ENCODE data around the gene HPS1.

Gene HPS1

GRCh38 chr10:98368644-98369043 is 78.1 kb downstream of the HPS1 start:
- Histone ChIP-seq H3K36me3 (ENCODE audit: control insufficient read depth in 1 of 2, insufficient read depth in 2 of 2, low read length in 2 of 2) (no peaks in the 10 kb centered on the region), H3K27me3 (ENCODE audit: low read depth, low read length) (no peaks in the 10 kb centered on the region), H3K4me3 (ENCODE audit: low read depth in 1 of 2, low read length in 2 of 2) (no peak overlapping the region), H3K4me1 (ENCODE audit: control insufficient read depth in 1 of 2, insufficient read depth in 2 of 2, low read length in 2 of 2) (peaks cover 0 to 2% of the 10 kb centered on the region in 2 donors), H3K9me3 (ENCODE audit: control insufficient read depth in 1 of 2, low read length in 2 of 2) (no peaks in the 10 kb centered on the region), H3K27ac (ENCODE audit: low read length) (no peak overlapping the region)

GRCh38 chr10:98367604-98368451 is 78.9 kb downstream of the HPS1 start:
- Histone ChIP-seq H3K4me3 (ENCODE audit: low read depth in 1 of 2, low read length in 2 of 2) (no peak overlapping the region), H3K27ac (ENCODE audit: low read length) (no peak overlapping the region), H3K36me3 (ENCODE audit: control insufficient read depth in 1 of 2, insufficient read depth in 2 of 2, low read length in 2 of 2) (no peaks in the 10 kb centered on the region), H3K9me3 (ENCODE audit: control insufficient read depth in 1 of 2, low read length in 2 of 2) (no peaks in the 10 kb centered on the region), H3K27me3 (ENCODE audit: low read depth, low read length) (no peaks in the 10 kb centered on the region), H3K4me1 (ENCODE audit: control insufficient read depth in 1 of 2, insufficient read depth in 2 of 2, low read length in 2 of 2) (no peaks in the 10 kb centered on the region)
